ENCODE results near the gene STX8.
"Not testable (repeated sequence)": the region's sequence is repeated elsewhere in the genome, so short reads cannot be mapped to it uniquely, and the experiment has no call there.

The STX8 gene

DNA sequence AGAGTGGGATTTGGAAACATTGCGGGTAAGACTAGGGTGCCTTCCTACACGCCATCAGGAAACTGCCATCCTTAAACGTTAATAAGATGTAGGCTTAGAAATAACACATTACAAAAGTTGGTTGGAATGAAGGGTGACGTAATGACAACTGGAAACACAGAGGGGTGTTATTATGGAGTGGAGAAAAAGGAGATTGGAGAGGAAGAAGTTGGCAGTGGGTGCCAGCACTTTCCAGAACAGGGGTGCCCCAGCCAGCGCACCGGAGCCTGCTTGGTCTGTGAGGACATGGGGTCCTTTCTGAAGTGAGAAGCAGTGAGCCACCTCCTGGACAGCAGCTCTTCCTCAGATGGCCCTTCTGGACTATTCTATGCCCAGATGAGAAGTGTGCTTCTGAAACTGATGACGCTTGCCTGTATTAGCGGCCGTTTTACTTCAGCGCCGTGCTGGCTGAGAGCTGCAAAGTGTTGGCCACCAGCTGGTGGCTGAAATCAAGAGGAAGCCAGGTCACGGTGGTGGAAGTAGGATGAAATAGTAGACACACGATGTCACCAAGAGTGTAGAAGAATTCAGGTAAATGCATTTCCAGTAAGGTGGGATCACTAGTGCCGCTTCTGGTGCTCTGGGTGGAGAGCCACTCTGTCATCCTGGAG is 309.5 kb downstream of the STX8 start:
- DNase-seq: no peak

DNA sequence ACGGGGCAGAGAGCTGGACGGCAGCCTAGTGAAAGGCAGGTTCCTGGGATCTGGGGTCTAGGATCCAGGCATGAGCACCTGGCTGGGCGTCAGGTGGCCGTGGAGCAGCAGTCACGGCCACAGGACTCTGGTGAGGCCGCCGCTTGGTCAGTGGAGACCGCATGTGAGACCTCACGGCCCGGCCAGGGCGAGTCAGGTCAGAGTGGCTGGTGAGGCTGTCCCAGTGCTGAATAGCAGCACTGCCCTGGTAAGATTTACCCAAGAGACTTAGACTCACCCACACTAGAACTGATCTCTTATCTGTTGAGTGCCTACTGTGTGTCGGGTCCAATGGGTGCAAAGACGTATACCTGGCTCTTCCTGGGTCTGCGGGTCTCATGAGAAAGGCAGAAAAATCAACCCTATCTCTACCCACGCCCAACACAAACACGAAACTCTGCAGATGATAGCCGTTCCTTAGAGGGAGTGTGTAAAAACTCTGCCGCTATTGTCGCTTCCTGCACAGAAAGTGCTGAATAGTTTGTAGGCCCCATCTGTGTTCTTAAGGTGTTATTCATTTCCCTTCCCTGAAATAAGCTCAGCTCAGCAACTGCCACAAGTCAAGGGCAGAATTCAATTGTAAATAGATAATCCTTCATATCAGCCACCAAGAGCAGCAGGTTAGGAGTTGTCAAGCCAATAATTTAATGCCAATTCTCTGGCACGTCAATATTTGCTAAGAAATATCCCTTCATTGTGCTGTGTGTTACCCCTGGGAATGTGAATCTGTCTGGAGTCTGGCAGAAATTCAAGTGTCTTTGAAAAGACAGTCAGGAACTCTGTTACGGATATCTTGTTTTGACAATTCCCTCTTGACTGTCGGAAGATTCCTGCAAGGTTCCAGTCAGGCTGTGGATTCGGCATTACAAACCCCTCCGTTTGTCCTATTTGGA is 314.3 kb downstream of the STX8 start:
- in situ Hi-C loops (cut with HindIII; ENCODE audit: low pct_ligation_motif_present, low pct_unique_long_range_greater_than_20kb, low sequenced_read_pairs): no loop called here
- DNase-seq: no peak

More for the DNA sequence above, 309.5 kb downstream of the STX8 start:
- in situ Hi-C loops (cut with HindIII; ENCODE audit: low pct_ligation_motif_present, low pct_unique_long_range_greater_than_20kb, low sequenced_read_pairs): no loop called here

DNA sequence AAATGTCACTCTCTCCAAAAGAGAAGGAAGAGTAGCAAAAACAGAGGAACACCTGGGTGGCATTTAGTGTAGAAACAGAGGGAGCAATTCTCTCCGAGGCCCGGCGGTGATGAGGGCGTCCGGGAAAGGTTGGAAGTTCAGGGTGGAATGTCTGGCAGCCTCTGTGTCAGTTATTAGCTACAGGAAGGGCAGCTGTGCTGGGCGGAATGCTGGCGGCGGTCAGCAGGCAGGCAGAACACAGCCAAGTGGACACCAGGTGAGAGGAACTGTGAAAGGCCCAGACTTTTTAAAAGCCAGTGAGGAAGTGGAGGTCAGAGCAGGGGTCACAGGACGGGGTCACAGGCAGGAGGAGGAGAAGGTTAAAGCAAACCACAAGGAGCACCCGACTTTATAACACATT is 316.2 kb downstream of the STX8 start:
- no peak for DNase-seq
- in situ Hi-C loops (cut with HindIII; ENCODE audit: low pct_ligation_motif_present, low pct_unique_long_range_greater_than_20kb, low sequenced_read_pairs): no loop called here

DNA sequence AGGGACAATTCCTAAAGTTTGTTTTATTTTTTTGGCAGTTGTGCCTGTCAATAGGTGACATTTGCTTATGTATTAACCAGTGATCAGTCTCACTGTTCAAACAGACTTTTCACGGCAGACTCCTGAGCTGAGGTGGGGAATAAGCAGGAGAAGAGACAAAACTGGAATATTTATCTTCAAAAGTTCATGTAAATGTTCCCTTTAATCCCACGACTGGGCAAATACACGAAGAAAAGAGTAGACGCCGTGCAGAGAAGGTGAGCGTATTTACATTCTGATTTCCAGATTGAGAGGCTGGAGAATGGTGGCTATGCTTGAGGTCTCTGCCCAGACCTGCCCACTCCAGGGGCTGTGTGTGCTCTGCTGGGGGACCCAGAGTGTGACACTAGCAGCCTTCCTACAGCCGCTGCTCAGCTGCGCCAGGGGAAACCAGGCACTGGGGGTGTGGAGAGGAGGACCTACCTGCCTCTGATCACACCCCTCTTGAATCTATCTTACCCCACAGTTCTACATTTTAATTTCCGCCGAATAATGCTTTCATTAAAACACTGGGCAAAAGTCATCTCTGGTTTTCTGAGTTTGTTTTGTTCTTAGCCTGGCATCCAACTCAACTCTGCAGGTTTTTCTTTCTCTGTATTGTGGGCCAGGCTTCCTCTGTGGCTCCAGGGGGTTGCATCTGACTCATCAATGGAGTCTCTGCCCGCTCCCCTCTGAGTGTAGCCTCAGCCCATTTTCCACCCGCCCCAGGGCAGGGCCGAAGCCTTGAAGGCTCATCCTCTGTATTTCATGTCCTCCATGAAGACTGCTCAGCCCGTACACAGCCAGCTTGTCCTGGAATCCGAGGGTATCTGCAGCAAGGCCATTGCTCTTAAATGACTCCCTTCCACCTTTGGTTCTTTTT is 317.3 kb downstream of the STX8 start:
- in situ Hi-C loops (cut with HindIII; ENCODE audit: low pct_ligation_motif_present, low pct_unique_long_range_greater_than_20kb, low sequenced_read_pairs): no loop called here
- no peak for DNase-seq

DNA sequence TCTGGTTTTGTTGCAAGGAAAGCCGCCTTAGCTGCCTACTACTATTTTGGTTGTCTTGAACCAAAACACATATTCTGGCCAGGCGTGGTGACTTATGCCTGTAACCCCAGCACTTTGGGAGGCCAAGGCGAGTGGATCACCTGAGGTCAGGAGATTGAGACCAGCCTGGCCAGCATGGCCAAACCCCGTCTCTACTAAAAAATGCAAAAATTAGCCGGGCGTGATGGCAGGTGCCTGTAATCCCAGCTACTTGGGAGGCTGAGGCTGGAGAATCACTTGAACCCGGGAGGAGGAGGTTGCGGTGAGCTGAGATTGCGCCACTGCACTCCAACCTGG is 318.0 kb downstream of the STX8 start:
- in situ Hi-C loops (cut with HindIII; ENCODE audit: low pct_ligation_motif_present, low pct_unique_long_range_greater_than_20kb, low sequenced_read_pairs); DNase-seq: not testable (repeated sequence)

GRCh38 chr17:9256751-9257629 is 318.6 kb downstream of the STX8 start:
- in situ Hi-C loops (cut with HindIII; ENCODE audit: low pct_ligation_motif_present, low pct_unique_long_range_greater_than_20kb, low sequenced_read_pairs): no loop called here
- DNase-seq: no peak

GRCh38 chr17:9256361-9256750 is 319.3 kb downstream of the STX8 start:
- no peak for DNase-seq
- in situ Hi-C loops (cut with HindIII; ENCODE audit: low pct_ligation_motif_present, low pct_unique_long_range_greater_than_20kb, low sequenced_read_pairs): no loop called here

DNA sequence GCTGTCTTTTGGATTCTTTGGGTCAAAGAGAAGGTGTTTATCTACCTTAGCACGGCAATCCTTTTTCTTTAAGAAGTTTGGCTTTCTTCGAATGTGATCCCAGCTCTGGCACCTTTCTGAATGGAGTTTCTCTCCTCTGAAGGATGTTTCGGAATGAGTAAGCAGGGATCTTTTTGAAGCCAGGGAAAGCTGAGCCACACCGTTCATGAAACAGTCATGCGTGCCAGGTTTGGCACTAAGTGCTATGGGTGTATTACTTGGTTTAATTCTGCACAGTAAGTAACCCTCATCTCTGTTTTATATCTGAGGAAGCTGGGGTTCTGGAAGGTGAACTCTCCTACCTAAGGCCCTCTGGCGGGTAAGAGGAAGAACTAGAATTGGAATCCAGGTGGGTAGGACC is 319.8 kb downstream of the STX8 start:
- in situ Hi-C loops (cut with HindIII; ENCODE audit: low pct_ligation_motif_present, low pct_unique_long_range_greater_than_20kb, low sequenced_read_pairs): no loop called here
- no peak for DNase-seq

- in situ Hi-C loops (cut with HindIII; ENCODE audit: low pct_ligation_motif_present, low pct_unique_long_range_greater_than_20kb, low sequenced_read_pairs): no loop called here
- no peak for DNase-seq
These were observed 320.8 kb downstream of the STX8 start for GRCh38 chr17:9254841-9255240.

GRCh38 chr17:9253308-9253707 is 322.3 kb downstream of the STX8 start:
- in situ Hi-C loops (cut with HindIII; ENCODE audit: low pct_ligation_motif_present, low pct_unique_long_range_greater_than_20kb, low sequenced_read_pairs): no loop called here
- DNase-seq: no peak

DNA sequence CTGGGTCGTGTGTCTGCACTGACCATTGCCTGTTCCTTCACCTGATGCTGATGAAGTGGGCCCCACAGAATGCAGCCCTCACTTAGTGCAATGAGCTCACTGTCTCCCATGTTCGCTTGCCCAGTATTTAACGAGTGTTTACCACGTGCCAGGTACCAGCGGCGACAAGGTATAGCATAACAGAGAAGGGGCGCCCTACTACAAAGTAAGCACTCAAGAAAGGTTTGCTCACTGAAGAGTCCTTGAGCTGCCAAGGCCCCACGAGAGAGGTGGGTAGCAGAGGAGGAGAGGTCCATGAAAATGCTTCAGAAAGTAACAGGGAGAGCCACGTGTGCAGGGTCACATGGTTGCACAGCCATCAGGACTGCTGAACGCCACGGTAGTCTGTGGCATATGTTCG is 324.3 kb downstream of the STX8 start:
- in situ Hi-C loops (cut with HindIII; ENCODE audit: low pct_ligation_motif_present, low pct_unique_long_range_greater_than_20kb, low sequenced_read_pairs): no loop called here
- DNase-seq: no peak

- in situ Hi-C loops (cut with HindIII; ENCODE audit: low pct_ligation_motif_present, low pct_unique_long_range_greater_than_20kb, low sequenced_read_pairs): no loop called here
- DNase-seq: no peak
These were observed 326.2 kb downstream of the STX8 start for GRCh38 chr17:9249245-9249953.

DNA sequence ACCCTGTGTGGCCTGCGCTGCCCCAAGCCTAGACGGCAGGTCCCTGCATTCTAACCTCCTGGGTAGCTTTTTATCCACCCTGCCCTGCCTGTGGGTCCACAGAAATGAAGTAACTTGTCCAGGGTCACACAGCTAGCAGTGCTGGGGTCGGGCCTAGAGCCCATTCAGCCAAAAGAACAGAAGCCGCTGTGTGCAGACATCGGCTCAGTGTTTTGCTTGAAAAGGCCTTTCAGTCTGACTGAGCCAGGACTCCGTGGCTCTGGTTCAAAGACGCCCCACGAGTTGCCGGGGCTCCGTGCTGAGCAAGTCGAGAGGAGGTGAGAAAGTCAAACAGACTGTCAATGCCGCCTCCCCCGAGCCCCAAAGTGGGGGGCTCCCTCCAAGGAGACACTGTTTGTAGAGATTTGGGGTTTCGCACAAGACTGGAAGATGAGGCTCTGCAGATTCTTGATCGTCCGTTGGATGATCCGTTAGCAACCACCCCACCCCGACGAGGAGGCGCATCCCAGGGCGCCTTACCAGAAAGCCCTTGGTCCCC is 328.1 kb downstream of the STX8 start:
- in situ Hi-C loops (cut with HindIII; ENCODE audit: low pct_ligation_motif_present, low pct_unique_long_range_greater_than_20kb, low sequenced_read_pairs): no loop called here
- no peak for DNase-seq

DNA sequence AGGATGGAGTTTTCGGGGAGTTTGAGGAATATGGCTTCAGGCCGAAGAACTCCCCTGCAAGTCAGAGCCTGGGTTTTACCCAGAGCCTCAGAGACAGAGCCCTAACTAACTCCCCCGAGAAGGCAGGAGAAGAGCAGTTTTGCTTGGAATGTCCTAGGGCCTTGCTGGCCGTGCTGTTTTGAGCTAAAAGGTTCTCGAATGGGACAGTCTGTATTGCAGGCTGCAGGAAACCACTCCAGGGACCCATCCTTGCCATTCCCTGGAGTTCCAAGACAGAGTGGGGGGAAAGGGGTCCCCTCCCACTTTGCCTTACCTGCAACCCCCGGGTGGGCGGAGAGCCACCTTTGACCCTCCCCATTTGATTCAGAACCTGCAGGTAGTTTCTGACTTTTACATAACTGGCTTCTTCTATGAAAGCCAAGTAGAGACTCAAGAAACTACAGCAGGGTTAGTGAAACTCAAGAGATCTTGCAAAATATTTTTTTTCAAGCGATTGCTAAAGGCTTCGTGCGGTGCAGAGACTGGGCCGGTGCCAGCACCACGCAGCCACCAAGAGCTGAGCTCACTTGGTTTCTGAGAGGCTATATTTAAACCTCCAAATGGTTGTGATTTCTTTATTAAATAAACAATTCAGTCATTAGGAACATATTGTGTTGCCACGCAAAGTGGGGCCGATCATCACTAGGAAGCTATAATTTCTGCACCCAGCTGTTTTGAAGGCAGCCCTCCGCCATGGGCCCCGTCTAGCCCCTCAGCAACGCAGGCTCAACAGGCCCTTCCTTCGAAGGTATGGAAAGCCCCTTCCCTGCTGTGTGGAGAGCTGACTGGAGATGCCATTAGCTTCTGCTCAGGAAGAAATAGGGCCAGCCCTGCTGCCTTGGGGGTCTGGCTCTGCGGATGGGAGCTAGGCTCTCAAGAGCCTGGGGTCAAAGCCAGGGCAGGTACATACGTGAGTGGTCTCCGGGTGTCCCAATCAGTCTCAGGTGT is 331.3 kb downstream of the STX8 start:
- in situ Hi-C loops (cut with HindIII; ENCODE audit: low pct_ligation_motif_present, low pct_unique_long_range_greater_than_20kb, low sequenced_read_pairs): no loop called here

DNA sequence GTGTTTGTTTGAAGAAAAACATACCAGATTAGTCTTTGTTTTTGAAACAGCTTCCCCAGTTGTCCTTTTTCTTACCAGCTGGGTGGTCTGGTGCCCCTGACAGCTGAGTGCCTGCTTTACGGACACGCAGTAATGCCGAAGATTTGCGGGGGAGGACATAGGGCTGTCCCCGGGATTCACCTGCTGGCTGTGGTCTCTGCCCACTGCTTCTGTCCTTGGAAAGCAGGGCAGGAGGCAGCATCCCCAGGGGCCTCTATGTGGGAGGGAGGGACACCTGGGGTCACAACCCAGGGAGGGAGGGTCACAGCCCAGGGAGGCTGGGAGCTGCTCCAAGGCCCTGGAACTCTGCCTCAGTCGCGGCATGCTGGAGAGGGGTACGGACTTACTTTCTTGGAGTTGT is 332.6 kb downstream of the STX8 start:
- DNase-seq: no peak
- in situ Hi-C loops (cut with HindIII; ENCODE audit: low pct_ligation_motif_present, low pct_unique_long_range_greater_than_20kb, low sequenced_read_pairs): no loop called here

More for the DNA sequence above, 331.3 kb downstream of the STX8 start:
- no peak for DNase-seq

DNA sequence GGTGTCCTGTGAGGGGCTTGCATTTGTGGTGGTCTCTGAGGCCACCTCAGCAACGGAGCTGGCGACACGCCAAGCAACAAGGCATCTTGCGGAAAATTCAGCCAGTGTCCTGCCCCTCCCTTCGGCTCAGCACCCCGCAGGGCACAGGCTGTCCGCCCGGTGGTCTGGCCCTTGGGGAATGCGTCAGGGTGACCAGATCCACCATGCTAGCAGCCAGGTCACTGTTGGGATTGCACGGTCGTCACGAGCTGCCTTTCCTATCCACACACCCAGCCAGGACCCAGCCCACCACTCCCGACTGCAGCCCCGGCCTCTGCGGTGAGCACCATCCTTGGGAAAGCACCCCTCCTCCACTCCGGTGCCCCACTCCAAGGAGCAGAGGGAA is 333.1 kb downstream of the STX8 start:
- no peak for DNase-seq
- in situ Hi-C loops (cut with HindIII; ENCODE audit: low pct_ligation_motif_present, low pct_unique_long_range_greater_than_20kb, low sequenced_read_pairs): no loop called here

All from ACHN (cell line).